Testis (tissue), 3 donors: ENCODE measurements around the gene STX1A. TPM values are rescaled to one million over a fixed set of nuclear protein-coding genes. Genes with fewer than 3 reads are reported as not detected.
"Not testable (repeated sequence)": the region's sequence is repeated elsewhere in the genome, so short reads cannot be mapped to it uniquely, and the experiment has no call there.

Source experiments
- DNase-seq: peaks from one replicate; pipeline ENCODE4 v3.0.0-alpha.2; 2019
- H3K27ac ChIP-seq, 2 donors: fragments of 200-600 bp; sonication (generic); one replicate each; pipeline ENCODE4 v1.5.1; 2019
- H3K27me3 ChIP-seq: fragments of 200-600 bp; sonication (generic); one replicate; pipeline ENCODE4 v1.5.1; 2019
- H3K36me3 ChIP-seq: fragments of 200-600 bp; sonication (generic); one replicate; pipeline ENCODE4 v1.5.1; 2017; ENCODE audit warnings: low read depth; ENCODE audit errors: missing control alignments
- H3K4me1 ChIP-seq: fragments of 200-600 bp; sonication (generic); one replicate; pipeline ENCODE4 v1.5.1; 2019
- H3K4me3 ChIP-seq, 2 donors: fragments of 200-600 bp; sonication (generic); one replicate each; pipeline ENCODE4 v1.5.1; 2017 to 2019
- H3K9me3 ChIP-seq: fragments of 200-600 bp; sonication (generic); one replicate; pipeline ENCODE4 v1.5.1; 2017
- POLR2A ChIP-seq: fragments of 450-650 bp; IDR thresholded peaks from one replicate; pipeline ENCODE4 v1.6.1; 2017; ENCODE audit warnings: antibody characterized with exemption, mild to moderate bottlenecking, moderate library complexity
- WGBS, 2 donors: methylation state at CpG; one replicate each; pipeline ENCODE4 v1.1.5; 2018; 5-methylcytosine and 5-hydroxymethylcytosine counted together
- intact Hi-C: fragments of 100-400 bp; cut with DNase I; formaldehyde crosslinking; loops from one replicate; pipeline ENCODE4 v1.15.1; 2023; ENCODE audit warnings: low total_unique reads
- polyA plus RNA-seq: library from polyadenylated mRNA; stranded (reverse); fragments of 350-450 nt; fragmentation: Illumina TruSeq; extraction: RNeasy Lipid Tissue Mini Kit (QIAGEN cat#74804); gene quantifications from one replicate; pipeline ENCODE4 v1.2.3, GENCODE V29; 2014; ENCODE audit warnings: low read depth, low replicate concordance; ENCODE audit not compliant: insufficient read depth
- total RNA-seq, 2 donors: library from RNA; depleted of rRNA; stranded (reverse); fragments of >200 nt; gene quantifications; one replicate each; pipeline ENCODE4 v1.2.3, GENCODE V29; 2016
- TF ChIP-seq, protein P1 (sequence below), 3 experiments: fragments of 450-650 bp in 2 of 3; fragments of 200-600 bp in 1 of 3; sonication (generic) in 1 of 3; IDR thresholded peaks; one replicate each; pipeline ENCODE4 v1.5.1; 2016 to 2019; ENCODE audit warnings: antibody characterized with exemption in 3 of 3, mild to moderate bottlenecking in 2 of 3, moderate library complexity in 1 of 3

STX1A gene
- total and polyA plus RNA-seq, 3 donors from 2014 or later: 13.2 to 28.2 (median 24.7) TPM

DNA sequence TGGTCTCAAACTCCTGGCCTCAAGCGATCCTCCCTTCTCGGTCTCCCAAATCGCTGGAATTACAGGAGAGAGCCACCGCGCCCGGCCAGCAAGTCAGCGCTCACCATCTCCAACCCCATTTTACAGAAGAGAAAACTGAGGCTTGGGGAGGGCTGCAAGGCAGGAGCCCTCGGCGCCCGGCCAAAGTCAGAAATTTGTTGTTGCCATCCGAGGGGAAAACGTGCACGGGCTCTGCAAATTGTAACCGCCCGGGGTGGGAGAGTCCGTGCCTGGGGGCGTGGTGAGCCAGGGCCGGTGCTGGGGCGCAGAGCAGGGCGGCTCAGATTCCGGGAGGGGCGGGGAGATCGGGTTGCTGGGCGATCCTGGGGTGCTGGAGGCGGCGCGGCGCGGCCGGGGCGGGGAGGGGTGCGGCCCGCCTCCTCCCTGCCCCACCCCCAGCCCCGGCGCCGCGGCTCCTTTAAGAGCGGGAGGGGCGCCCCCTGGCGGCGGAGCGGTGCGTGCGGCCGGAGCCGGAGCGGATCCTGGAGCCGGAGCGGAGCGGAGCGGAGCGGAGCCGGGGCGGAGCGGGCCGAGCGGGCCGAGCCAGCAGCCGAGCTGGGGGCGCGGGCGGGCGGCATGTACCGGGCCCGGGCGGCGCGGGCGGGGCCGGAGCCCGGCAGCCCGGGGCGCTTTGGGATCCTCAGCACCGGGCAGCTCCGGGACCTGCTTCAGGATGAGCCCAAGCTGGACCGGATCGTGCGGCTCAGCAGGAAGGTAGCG, 51.9 kb downstream of the STX1A start, which contains the start of gene VPS37D:
TSS of gene VPS37D (plus strand) at position 488 of the 759 bp plus-strand sequence. CDS start at position 616, 128 bp downstream.
- Histone ChIP-seq H3K27me3 (no peaks in the 10 kb centered on the region), H3K36me3 (no peaks in the 10 kb centered on the region), H3K4me3 (peak within 1 kb of the TSS; percentile 70 to 72), H3K4me1 (peaks cover 5% of the 10 kb centered on the region), H3K27ac (peak within 1 kb of the TSS in 1 of 2 donors; percentile 53), H3K9me3 (no peaks in the 10 kb centered on the region)
- DNase-seq: peak; percentile 94
- TF ChIP-seq POLR2A: no peak
- TF ChIP-seq, protein P1, sequence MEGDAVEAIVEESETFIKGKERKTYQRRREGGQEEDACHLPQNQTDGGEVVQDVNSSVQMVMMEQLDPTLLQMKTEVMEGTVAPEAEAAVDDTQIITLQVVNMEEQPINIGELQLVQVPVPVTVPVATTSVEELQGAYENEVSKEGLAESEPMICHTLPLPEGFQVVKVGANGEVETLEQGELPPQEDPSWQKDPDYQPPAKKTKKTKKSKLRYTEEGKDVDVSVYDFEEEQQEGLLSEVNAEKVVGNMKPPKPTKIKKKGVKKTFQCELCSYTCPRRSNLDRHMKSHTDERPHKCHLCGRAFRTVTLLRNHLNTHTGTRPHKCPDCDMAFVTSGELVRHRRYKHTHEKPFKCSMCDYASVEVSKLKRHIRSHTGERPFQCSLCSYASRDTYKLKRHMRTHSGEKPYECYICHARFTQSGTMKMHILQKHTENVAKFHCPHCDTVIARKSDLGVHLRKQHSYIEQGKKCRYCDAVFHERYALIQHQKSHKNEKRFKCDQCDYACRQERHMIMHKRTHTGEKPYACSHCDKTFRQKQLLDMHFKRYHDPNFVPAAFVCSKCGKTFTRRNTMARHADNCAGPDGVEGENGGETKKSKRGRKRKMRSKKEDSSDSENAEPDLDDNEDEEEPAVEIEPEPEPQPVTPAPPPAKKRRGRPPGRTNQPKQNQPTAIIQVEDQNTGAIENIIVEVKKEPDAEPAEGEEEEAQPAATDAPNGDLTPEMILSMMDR (IDR thresholded peaks at IDR 0.05): peak; percentile 81 to 98 (median 92)
- intact Hi-C loops: no loop called here
- 4 to 8% methylated on average over 7 to 23 of the region's 79 CpGs for WGBS, 2 donors

DNA sequence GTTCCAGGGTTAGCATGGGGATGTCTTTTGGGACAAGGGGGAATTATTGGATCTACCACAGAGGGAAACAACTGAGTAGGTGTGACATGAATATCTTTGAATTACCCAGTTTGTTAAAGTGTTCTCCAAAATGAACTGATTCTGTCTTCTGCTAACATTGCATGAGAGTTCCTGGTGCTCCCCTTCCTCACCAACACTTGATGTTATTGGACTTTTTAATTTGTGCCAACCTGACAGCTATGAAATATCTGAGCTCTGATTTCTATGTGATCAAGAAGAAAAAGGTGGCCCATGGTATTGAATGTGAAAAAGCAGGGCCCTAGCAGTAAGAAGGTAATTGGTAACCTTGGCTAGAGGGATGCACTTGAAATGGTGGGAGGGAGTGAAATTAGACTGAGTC, 56.4 kb downstream of the STX1A start:
- Histone ChIP-seq H3K27ac (no peak overlapping the region), H3K4me1 (no peaks in the 10 kb centered on the region), H3K4me3 (no peak overlapping the region), H3K9me3 (no peaks in the 10 kb centered on the region), H3K36me3 (no peaks in the 10 kb centered on the region), H3K27me3 (no peaks in the 10 kb centered on the region)
- intact Hi-C loops: no loop called here
- no peak for DNase-seq
- no peak for TF ChIP-seq POLR2A
- TF ChIP-seq, protein P1 (IDR thresholded peaks at IDR 0.05): no peak

DNA sequence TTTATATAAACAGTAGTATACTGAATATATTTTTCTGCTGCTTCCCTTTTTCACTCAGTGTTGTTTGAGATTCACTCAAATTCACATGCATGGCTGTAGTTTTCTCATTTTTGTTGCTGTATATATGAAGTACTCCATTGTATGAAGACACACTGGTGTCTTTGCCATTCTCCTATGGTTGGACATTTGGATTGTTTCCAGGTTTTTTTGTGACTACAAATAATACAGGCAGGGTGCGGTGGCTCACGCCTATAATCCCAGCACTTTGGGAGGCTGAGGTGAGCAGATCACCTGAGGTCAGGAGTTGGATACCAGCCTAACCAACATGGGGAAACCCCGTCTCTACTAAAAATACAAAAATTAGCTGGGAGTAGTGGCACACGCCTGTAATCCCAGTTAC, 58.9 kb downstream of the STX1A start:
- H3K9me3 ChIP-seq, H3K27me3 ChIP-seq, H3K4me3 ChIP-seq, DNase-seq, H3K36me3 ChIP-seq, H3K27ac ChIP-seq, intact Hi-C loops, H3K4me1 ChIP-seq: not testable (repeated sequence)
- WGBS, 2 donors: 73 to 75% methylated on average over 4 of the region's 4 CpGs

DNA sequence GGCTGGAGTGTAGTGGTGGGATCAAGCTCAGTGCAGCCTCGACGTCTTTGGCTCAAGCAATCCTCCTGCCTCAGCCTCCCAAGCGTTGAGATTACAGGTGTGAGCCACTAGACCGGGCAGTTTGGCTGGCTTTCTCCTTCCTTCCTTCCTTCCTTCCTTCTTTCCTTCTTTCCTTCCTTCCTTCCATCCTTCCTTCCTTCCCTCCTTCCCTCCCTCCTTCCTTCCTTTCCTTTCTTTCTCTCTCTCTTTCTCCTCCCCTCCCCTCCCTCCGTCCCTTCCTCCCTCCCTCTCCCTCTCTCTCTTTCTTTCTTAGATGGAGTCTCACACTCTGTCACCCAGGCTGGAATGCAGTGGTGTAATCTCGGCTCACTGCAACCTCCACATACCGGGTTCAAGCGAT, 59.5 kb downstream of the STX1A start:
- TF ChIP-seq, protein P1 (IDR thresholded peaks at IDR 0.05): no peak
- no peak for TF ChIP-seq POLR2A
- H3K27ac ChIP-seq: no peak overlapping the region
- no peaks in the 10 kb centered on the region for H3K4me1 ChIP-seq
- H3K36me3 ChIP-seq: no peaks in the 10 kb centered on the region
- DNase-seq: no peak
- 63% methylated on average over 8 of the region's 8 CpGs for WGBS, 2 donors
- no peaks in the 10 kb centered on the region for H3K9me3 ChIP-seq
- H3K27me3 ChIP-seq: no peaks in the 10 kb centered on the region
- intact Hi-C loops: no loop called here
- H3K4me3 ChIP-seq: no peak overlapping the region

DNA sequence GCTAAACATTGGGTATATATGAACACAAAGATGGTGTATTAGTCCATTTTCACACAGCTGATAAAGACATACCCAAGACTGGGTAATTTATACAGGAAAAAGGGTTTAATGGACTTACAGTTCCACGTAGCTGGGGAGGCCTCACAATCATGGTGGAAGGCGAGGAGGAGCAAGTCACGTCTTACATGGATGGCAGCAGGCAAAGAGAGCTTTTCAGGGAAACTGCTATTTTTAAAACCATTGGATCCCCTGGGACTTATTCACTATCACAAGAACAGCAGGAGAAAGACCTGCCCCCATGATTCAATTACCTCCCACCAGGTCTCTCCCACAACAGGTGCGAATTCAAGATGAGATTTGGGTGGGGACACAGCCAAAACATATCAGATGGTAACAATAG, 64.2 kb downstream of the STX1A start:
- H3K27me3 ChIP-seq, H3K27ac ChIP-seq, H3K36me3 ChIP-seq, H3K4me3 ChIP-seq, H3K9me3 ChIP-seq, DNase-seq, H3K4me1 ChIP-seq, intact Hi-C loops: not testable (repeated sequence)
- WGBS, 2 donors: 85 to 93% methylated on average over 4 of the region's 4 CpGs

DNA sequence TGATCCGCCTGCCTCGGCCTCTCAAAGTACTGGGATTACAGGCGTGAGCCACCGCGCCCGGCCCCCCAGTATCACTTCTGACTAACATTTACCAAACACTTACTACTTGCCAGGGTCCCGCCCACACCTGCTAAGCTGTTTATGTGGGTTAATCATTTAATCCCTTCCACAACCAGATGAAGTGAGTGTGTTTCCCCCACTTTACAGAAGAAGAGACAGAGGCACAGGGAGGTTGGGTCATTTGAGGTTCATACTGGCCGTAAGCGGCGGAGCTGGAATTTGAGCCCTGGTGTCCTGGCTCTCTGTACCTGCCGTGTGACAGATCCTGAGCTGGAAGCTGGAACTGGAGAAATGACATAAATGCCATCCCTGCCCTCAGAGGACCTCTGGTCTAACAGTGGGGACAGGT, 66.9 kb downstream of the STX1A start:
- WGBS, 2 donors: 63 to 90% methylated on average over 2 to 11 of the region's 11 CpGs
- Histone ChIP-seq H3K9me3 (no peaks in the 10 kb centered on the region), H3K27me3 (no peaks in the 10 kb centered on the region), H3K27ac (no peak overlapping the region), H3K4me1 (peaks cover 4% of the 10 kb centered on the region), H3K4me3 (no peak overlapping the region), H3K36me3 (no peaks in the 10 kb centered on the region)
- intact Hi-C loops: no loop called here
- TF ChIP-seq, protein P1 (IDR thresholded peaks at IDR 0.05): no peak
- no peak for TF ChIP-seq POLR2A
- DNase-seq: no peak
